ENCODE data around the gene ATP5F1D. TPM values are rescaled to one million over a fixed set of nuclear protein-coding genes. Genes with fewer than 3 reads are reported as not detected.

ATP5F1D gene
- total and polyA plus RNA-seq, 2 of the 13 experiments (the other 11 are each of a cell fraction or from before 2014, with no cell fraction given), result 39.4 to 78.7 TPM

DNA sequence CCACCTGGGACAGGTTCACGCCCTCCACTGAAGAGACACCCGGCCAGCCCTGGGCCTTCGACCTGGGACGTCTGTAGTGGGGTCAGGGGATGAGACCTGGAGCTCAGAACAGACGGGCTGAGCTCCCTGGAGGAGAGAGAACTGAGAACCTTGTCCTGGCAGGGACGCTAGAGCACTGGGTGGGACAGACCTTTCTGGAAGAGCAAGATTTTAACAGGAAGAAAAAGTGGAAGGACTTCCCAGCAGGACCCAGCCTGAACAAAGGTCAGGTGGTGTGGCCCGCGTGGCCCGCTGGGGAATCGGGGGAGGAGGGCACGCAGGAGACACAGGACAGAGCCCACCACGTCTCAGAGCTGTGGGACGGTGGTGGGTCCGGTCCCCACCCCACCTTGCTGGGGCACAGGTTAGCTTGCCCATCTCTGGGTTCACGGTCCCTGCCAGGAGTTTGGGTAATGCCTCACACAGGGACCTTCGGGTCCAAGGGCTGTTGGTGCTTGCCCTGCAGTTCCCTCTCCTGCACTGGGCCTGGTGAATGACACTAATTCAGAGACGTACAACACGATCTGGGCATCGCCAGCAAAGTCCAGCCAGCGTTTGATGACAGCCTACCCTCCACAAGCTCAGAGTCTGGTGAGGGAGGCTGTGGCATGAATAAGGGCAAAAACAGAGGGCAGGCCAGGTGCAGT is 42.9 kb downstream of the ATP5F1D start (continued):
- TF ChIP-seq SOX13 (IDR thresholded peaks at IDR 0.05) (no peak), SOX13 (CRISPR knock-in tag; conservative IDR thresholded peaks at IDR 0.05 in 1 of 2, IDR thresholded peaks at IDR 0.05 in 1 of 2) (no peak), ERF (CRISPR knock-in tag; IDR thresholded peaks at IDR 0.05) (0 out of 2 replicates have a peak, but pooled peaks have one; percentile 13), MED1 (CRISPR knock-in tag; IDR thresholded peaks at IDR 0.05) (peak; percentile 56; the same call in 1 of the 2 replicates), TRIM24 (CRISPR knock-in tag; IDR thresholded peaks at IDR 0.05) (no peak), MTF2 (CRISPR knock-in tag; IDR thresholded peaks at IDR 0.05; ENCODE audit: borderline replicate concordance) (no peak), PAF1 (CRISPR knock-in tag; IDR thresholded peaks at IDR 0.05) (no peak), HDAC6 (IDR thresholded peaks at IDR 0.05; ENCODE audit: low read depth, low read length) (no peak), PAX8 (CRISPR knock-in tag; IDR thresholded peaks at IDR 0.05; ENCODE audit: borderline replicate concordance) (no peak), ZNF207 (IDR thresholded peaks at IDR 0.05; ENCODE audit: borderline replicate concordance) (no peak), SETDB1 (CRISPR knock-in tag; IDR thresholded peaks at IDR 0.05; ENCODE audit: borderline replicate concordance) (no peak), BRCA1 (CRISPR knock-in tag; IDR thresholded peaks at IDR 0.05) (no peak), MTF1 (CRISPR knock-in tag; IDR thresholded peaks at IDR 0.05) (no peak), ZNF326 (CRISPR knock-in tag; IDR thresholded peaks at IDR 0.05; ENCODE audit: borderline replicate concordance) (no peak), ZNF101 (CRISPR knock-in tag; IDR thresholded peaks at IDR 0.05; ENCODE audit: borderline replicate concordance, low read depth) (no peak), RBAK (CRISPR knock-in tag; IDR thresholded peaks at IDR 0.05) (no peak)
- TF ChIP-seq, protein P1, sequence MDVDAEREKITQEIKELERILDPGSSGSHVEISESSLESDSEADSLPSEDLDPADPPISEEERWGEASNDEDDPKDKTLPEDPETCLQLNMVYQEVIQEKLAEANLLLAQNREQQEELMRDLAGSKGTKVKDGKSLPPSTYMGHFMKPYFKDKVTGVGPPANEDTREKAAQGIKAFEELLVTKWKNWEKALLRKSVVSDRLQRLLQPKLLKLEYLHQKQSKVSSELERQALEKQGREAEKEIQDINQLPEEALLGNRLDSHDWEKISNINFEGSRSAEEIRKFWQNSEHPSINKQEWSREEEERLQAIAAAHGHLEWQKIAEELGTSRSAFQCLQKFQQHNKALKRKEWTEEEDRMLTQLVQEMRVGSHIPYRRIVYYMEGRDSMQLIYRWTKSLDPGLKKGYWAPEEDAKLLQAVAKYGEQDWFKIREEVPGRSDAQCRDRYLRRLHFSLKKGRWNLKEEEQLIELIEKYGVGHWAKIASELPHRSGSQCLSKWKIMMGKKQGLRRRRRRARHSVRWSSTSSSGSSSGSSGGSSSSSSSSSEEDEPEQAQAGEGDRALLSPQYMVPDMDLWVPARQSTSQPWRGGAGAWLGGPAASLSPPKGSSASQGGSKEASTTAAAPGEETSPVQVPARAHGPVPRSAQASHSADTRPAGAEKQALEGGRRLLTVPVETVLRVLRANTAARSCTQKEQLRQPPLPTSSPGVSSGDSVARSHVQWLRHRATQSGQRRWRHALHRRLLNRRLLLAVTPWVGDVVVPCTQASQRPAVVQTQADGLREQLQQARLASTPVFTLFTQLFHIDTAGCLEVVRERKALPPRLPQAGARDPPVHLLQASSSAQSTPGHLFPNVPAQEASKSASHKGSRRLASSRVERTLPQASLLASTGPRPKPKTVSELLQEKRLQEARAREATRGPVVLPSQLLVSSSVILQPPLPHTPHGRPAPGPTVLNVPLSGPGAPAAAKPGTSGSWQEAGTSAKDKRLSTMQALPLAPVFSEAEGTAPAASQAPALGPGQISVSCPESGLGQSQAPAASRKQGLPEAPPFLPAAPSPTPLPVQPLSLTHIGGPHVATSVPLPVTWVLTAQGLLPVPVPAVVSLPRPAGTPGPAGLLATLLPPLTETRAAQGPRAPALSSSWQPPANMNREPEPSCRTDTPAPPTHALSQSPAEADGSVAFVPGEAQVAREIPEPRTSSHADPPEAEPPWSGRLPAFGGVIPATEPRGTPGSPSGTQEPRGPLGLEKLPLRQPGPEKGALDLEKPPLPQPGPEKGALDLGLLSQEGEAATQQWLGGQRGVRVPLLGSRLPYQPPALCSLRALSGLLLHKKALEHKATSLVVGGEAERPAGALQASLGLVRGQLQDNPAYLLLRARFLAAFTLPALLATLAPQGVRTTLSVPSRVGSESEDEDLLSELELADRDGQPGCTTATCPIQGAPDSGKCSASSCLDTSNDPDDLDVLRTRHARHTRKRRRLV (CRISPR knock-in tag; IDR thresholded peaks at IDR 0.05), result no peak
- TF ChIP-seq, protein P2, sequence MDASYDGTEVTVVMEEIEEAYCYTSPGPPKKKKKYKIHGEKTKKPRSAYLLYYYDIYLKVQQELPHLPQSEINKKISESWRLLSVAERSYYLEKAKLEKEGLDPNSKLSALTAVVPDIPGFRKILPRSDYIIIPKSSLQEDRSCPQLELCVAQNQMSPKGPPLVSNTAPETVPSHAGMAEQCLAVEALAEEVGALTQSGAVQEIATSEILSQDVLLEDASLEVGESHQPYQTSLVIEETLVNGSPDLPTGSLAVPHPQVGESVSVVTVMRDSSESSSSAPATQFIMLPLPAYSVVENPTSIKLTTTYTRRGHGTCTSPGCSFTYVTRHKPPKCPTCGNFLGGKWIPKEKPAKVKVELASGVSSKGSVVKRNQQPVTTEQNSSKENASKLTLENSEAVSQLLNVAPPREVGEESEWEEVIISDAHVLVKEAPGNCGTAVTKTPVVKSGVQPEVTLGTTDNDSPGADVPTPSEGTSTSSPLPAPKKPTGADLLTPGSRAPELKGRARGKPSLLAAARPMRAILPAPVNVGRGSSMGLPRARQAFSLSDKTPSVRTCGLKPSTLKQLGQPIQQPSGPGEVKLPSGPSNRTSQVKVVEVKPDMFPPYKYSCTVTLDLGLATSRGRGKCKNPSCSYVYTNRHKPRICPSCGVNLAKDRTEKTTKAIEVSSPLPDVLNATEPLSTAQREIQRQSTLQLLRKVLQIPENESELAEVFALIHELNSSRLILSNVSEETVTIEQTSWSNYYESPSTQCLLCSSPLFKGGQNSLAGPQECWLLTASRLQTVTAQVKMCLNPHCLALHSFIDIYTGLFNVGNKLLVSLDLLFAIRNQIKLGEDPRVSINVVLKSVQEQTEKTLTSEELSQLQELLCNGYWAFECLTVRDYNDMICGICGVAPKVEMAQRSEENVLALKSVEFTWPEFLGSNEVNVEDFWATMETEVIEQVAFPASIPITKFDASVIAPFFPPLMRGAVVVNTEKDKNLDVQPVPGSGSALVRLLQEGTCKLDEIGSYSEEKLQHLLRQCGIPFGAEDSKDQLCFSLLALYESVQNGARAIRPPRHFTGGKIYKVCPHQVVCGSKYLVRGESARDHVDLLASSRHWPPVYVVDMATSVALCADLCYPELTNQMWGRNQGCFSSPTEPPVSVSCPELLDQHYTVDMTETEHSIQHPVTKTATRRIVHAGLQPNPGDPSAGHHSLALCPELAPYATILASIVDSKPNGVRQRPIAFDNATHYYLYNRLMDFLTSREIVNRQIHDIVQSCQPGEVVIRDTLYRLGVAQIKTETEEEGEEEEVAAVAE (CRISPR knock-in tag; IDR thresholded peaks at IDR 0.05; ENCODE audit: borderline replicate concordance), result peak; percentile 17; the same call in 1 of the 2 replicates
- TF ChIP-seq, protein P3, sequence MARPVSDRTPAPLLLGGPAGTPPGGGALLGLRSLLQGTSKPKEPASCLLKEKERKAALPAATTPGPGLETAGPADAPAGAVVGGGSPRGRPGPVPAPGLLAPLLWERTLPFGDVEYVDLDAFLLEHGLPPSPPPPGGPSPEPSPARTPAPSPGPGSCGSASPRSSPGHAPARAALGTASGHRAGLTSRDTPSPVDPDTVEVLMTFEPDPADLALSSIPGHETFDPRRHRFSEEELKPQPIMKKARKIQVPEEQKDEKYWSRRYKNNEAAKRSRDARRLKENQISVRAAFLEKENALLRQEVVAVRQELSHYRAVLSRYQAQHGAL (CRISPR knock-in tag; IDR thresholded peaks at IDR 0.05; ENCODE audit: not compliant biosample characterization), result no peak

All from HepG2 (cell line).